HG02943 (cell line): Measurements from ENCODE around the gene PIGR.

ENCODE experiments used
- ATAC-seq: cut with Tn5 transposase; IDR thresholded peaks from one replicate; pipeline ENCODE4 v1.9.1; 2021; ENCODE audit warnings: mild to moderate bottlenecking, low read depth, moderate library complexity; ENCODE audit not compliant: unreplicated experiment

The PIGR gene

DNA sequence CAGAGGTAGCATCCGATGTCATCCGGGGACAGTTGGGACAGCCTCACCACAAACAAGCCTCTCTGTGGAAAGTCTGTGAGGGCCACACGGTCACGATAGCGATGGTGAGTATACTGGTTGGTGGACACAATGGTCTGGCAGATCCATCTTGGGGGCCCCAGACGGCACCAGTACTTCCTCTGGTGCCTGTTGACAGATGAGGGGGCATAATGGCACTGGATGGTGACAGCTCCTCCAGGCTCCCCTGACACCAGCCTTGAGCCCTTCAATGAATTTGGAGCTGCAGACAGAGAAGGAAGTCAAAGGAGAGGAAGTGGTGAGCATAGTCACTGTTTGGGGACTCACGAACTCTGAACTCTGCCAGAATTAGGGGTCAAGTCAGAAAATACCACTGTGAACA lies 16.0 kb upstream of the PIGR start:
- no peak for ATAC-seq

DNA sequence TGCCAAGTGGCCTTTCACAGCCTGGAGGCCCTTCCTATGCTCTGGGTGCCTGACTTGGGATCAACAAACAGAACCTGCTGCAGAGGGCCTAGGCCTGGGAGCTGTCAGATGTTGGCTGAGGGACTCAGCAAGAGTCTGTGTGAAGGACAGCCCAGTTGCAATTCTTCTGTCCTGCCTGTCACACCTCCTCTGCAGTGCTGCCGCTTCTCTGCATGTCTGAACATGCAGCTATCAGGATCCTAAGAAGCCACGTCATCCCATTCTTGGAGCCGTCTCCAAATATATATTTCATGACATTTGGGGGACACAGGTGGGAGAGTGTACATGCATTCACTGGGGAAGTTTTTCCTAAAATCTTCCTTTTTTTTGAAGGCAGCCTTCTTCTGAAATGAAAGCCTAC lies 15.4 kb upstream of the PIGR start:
- no peak for ATAC-seq

DNA sequence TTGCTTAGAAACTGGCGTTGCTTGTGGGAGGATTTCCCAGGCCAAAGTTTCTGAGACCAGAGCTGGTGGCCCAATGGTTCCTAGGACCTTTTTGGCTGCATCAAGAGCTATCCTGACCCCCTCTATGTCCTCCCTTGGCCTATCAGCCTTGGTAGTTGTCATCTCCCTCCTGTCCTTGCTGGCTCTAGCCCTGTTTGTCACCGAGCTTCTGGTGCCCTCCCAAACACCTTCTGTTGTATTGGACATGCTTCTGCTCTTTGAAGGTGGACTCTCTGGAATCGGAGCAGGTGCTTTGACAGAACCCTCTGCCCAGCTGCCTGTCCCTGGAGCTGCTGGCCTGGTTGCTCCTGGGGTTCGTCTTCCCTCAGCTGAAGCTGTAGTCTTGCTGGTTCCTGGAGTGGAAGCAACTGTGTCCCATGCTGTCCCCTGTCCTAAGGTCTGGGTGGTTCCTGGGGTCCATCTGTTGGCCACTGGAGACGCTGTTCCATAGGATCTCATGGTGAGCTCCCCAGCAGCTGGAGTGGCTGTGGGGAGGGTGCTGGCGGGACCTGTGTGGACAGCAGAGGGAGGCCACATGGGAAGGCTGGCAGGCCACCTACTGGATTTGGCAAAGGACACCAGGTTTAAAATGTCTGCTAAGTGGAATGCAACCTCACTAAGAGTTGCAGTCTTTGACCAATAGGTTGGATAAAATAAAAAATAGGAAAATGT lies 14.6 kb upstream of the PIGR start:
- no peak for ATAC-seq

- ATAC-seq, result no peak
These were observed 11.9 kb upstream of the PIGR start for GRCh38 chr1:206958144-206958543.

DNA sequence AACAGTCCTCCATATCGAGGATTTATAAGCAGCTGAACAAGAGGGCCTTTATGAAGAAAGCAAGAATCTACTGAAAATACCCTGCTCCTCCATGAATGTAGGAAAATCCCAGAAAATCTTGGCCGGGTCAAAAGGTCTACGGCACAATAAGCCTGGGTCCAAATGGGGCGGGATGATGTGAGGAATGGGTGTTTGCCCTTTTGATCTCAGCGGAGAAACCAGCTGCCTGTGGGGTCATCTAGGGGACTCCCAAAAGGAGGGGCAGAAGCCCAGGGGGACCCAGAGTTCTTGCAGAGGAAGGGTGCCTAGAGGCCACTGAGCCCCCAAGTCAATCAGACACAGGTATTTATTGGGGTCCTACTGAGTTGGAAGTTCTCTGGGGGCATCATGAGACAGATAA lies 11.4 kb upstream of the PIGR start:
- no peak for ATAC-seq

GRCh38 chr1:206955476-206956451 lies 9.5 kb upstream of the PIGR start:
- no peak for ATAC-seq

GRCh38 chr1:206954459-206955342 lies 8.4 kb upstream of the PIGR start:
- no peak for ATAC-seq

DNA sequence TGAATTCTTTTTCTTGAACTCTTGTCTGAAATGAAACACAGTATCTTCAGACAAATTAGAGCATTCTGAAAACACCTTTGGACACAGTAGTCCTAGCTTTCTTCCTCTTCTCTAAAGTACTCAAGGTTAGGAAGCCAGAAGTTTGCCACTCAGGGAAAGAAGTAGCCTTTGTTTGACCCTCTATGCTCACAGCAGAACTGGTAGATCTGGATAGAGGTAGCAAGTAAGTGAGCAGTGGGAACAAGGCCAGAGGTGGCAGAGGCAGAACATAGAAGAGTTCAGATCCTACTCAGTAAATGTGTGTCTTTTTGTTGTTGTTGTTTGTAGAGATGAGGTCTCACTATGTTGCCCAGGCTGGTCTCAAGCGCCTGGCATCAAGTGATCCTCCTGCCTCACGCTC lies 7.4 kb upstream of the PIGR start:
- ATAC-seq, result no peak

DNA sequence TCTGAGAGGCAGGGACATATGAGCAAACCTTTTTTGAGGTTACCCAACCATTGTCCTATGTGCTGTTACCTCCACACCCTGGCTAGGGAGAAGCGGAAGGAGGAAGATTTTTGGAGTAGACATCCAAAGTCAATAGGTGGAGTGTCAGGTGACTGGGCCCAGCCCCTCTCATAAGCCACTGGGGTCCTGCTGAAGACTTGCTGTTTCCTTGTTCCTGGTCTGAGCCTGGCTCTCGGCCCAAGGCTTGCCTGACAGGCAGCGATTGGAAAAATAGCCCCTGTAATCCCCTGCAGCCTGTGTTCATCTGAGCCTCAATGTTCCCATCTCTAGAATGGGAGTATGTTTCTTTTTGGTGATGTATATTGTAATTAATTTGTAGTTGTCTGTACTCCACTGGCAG lies 6.9 kb upstream of the PIGR start:
- ATAC-seq, result no peak

- ATAC-seq, result no peak
These were observed 5.9 kb upstream of the PIGR start for GRCh38 chr1:206952171-206952570.

GRCh38 chr1:206951318-206952100 lies 5.2 kb upstream of the PIGR start:
- ATAC-seq, result no peak

DNA sequence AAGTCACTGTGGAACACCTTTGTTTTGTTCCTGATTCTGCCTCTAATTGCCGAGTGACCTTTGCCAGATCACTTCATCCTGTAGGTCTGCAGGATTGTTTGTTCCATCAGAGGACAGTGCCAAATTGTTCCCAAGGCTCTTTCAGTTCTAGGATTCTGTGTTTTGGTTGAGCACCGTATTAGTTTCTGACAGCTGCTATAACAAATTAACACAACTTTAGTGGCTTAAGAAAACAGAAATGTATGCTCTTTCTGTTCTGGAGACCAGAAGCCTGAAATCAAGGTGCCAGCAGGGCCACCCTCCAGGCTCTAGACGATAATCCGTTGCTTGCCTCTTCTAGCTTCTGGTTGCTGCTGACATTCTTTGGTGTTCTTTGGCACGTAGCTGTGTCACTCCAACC lies 3.4 kb upstream of the PIGR start:
- no peak for ATAC-seq

DNA sequence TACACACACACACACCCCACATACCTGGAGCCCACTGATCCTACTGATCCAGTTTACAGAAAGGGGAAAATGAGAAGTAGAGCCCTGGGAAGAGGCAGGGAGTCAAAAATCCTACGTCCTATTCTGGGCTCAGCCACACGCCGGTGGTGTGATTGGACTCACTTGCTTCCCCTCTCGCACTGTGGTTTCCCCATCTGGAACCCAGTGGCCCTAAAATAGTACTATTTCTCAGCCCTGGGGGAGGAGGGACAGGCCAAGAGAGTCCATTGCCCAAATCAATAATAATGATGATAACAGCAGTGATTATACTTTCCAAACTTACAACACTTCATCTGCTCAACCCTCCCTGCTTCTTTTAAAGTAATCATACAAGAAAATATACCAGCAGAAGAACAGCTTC lies 2.9 kb upstream of the PIGR start:
- no peak for ATAC-seq

GRCh38 chr1:206947255-206947654 lies 989 bp upstream of the PIGR start:
- no peak for ATAC-seq

DNA sequence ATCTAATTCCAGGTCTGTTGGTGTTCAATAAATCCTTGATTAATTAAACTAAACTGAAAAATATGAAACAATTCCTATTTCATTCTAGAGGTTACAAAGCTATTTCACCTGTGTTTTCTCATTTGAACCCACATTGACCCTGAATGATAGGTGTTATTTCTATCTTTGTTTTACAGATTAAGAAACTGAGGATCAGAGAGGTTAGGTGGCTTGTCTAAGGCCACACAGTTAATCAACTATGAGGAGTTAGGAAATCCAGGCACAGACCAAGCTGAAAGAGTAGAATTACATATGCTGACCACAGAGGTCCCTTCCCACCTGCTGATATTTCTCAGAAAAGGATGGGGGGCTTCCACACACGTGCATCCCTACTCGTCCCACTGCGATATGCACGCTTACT lies 487 bp downstream of the PIGR start:
- no peak for ATAC-seq

DNA sequence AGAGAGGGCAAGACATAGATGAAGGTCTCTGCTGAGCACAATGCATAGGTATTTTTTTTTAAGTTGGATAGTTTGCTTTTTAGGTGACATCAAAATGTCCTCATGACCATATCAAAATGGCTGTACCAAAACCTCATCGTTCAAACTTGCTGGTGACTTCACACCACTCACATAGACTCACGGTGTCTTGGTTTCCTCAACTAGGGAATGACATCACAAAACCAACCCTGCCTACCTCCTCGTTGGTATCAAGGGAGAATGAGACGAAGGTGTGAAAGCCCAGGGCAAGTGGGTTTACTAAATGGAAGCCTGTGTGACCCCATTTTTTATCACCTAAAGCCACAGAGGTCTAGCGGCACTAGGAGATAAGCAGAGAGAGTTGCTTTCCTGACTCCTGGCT lies 1.6 kb downstream of the PIGR start:
- no peak for ATAC-seq

DNA sequence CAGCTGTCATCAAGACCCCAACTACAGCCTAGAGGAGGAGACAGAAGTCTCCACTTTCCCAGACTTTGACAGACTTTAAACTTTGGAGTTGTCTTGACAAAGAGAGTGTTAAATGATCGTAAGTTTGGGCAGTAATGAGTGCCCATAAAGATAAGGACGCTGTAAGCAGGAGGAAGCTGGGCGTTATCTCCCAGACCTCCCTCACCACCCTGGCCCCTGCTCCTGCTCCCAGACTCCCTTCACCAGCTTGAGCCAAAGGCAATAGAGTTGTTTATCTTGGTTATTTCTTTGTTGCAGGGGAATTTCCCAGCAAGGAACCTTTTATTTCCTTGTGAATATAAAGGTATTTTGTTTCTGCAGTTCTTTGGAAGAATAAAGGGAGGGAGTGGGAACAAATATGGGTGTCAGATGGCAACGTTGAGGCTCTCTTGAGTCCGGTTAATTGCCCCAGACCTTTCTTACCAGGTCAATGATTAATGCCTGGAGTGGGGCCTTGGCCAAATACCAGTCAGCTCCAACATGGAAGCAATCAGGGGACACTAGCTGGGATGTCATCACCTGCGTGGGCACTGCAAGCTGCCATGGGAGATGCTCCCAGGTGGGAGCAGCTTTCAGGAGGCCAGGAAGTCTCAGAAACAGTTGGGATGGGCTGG lies 4.4 kb downstream of the PIGR start:
- ATAC-seq, result no peak

GRCh38 chr1:206940588-206940936 lies 5.7 kb downstream of the PIGR start:
- ATAC-seq, result no peak

DNA sequence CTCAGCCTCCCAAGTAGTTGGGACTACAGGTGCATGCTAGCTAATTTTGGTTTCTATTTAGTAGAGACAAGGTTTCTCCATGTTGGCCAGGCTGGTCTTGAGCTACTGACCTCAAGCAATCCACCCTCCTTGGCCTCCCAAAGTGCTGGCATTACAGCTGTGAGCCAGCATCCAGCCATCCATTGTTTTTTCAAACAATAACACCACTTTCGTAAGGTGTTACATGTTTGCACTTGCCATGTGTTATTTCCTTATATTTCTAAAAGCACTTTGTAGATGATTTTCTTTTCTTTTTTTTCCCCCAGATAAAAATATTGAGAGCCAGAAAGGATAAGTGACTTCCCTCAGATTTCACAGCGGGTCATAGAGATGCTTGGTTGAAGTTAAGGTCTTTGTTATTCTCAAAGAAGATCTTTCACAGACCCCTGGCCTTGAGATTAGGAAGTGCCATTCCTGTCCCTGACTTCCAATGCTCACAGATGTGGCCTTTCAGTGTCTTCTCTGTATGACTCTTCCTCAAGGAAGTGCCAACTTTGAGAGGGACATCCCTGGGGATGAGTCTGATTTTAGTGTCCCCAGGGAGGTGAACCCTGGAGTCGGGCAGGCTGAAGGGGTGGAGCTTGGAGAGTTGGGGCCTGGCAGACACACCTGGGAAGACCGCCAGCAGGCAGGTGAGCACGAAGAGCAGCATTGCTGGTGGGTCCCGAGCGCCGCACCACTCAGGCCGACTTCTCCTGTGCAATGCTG lies 6.3 kb downstream of the PIGR start:
- no peak for ATAC-seq
